ENCODE results near the gene IFNAR1. TPM values are rescaled to one million over a fixed set of nuclear protein-coding genes. Genes with fewer than 3 reads are reported as not detected.

The IFNAR1 gene
- total and polyA plus RNA-seq, 2 of the 4 experiments (the other 2 are of a cell fraction) = 7.8 to 9.9 TPM

DNA sequence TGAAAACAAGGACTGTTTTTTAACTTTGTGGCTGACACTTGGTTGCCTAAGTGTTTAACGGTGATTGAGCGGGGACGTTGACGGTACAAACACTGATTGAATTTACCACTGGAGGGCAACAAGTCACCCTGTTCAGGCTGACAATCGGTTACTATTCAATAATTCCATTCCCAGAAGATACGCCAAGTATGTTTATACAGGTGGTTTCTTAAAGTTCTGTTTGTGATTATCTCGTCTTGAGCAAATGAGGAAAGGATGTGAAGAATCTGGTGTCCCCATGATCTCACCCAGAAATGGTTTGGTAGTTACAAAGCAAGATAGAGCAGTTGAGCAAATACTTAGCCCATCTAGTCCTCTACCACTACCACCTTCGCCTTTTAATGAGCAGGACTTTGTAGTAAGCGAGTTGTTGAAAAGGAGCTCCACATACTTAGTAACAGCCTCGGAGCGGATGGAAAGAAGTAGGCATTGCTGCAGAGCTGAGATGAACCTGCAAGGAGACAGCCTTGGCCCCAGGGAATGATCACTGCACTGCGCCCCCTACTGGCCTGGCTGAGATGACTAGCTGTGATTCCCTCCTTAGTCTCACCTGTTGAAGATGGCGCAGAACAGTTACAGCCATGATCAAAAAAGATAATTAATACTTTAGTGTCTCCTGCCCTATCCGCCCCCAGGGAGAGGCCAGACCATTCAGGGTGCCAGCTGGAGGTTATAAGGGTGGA lies 36.3 kb downstream of the IFNAR1 start:
- H3K79me1 ChIP-seq (ENCODE audit: low read depth in 1 of 2, low read length in 2 of 2) = no peaks in the 10 kb centered on the region
- no peaks in the 10 kb centered on the region for H4K20me1 ChIP-seq (ENCODE audit: insufficient read depth, low read length)
- no peak overlapping the region; the same call in 1 of the 2 replicates for H4K91ac ChIP-seq (ENCODE audit: insufficient read depth, low read depth, low read length)
- H2BK20ac ChIP-seq (ENCODE audit: low read depth, low read length) = no peak overlapping the region
- H3K56ac ChIP-seq (ENCODE audit: extremely low read depth, insufficient read depth, low read length) = no peak overlapping the region
- no peak overlapping the region for H3K4me3 ChIP-seq (ENCODE audit: insufficient read depth, low read depth, low read length)
- H3K14ac ChIP-seq (replicated peaks; ENCODE audit: low read depth, low read length) = no peak overlapping the region
- no TSS peak for BruUV-seq (replicated peaks)
- POLR2A ChIA-PET (ENCODE audit: unreplicated experiment) = interaction anchor here (0.6 kb wide), 1 partner anchor 46 kb away, joined by 3 read pairs; no protein-coding TSS in a partner anchor
- peak; percentile 74 for ATAC-seq (ENCODE audit: low read depth)
- dilution Hi-C loops (cut with HindIII; ENCODE audit: low sequenced_read_pairs, unreplicated experiment) = no loop called here
- peak overlapping the region; percentile 35; the same call in 1 of the 2 replicates for H3K4me2 ChIP-seq (ENCODE audit: low read depth, low read length)
- in situ Hi-C loops (cut with MboI; ENCODE audit: low sequenced_read_pairs) = no loop called here
- no peaks in the 10 kb centered on the region for H3K9me3 ChIP-seq (ENCODE audit: control insufficient read depth, insufficient read depth, low read length)
- peak overlapping the region; percentile 47 for H2AK9ac ChIP-seq (replicated peaks; ENCODE audit: low read depth, low read length, poor library complexity)
- H3K9me1 ChIP-seq (ENCODE audit: insufficient read depth, low read length) = peaks cover 5% of the 10 kb centered on the region
- WGBS, 2 experiments (ENCODE audit: extremely low coverage in 2 of 2, insufficient read length in 1 of 2) = 10% methylated on average over 2 of the region's 14 CpGs; no CpG with 5 or more reads in 1 of the 2 experiments
- no peak overlapping the region for H4K5ac ChIP-seq (ENCODE audit: low read depth, low read length)
- H2AK5ac ChIP-seq (ENCODE audit: low read depth, low read length) = no peak overlapping the region
- no peak for TF ChIP-seq MXI1 (IDR thresholded peaks at IDR 0.05; ENCODE audit: borderline replicate concordance, low read depth, low read length)
- TF ChIP-seq, protein P1, sequence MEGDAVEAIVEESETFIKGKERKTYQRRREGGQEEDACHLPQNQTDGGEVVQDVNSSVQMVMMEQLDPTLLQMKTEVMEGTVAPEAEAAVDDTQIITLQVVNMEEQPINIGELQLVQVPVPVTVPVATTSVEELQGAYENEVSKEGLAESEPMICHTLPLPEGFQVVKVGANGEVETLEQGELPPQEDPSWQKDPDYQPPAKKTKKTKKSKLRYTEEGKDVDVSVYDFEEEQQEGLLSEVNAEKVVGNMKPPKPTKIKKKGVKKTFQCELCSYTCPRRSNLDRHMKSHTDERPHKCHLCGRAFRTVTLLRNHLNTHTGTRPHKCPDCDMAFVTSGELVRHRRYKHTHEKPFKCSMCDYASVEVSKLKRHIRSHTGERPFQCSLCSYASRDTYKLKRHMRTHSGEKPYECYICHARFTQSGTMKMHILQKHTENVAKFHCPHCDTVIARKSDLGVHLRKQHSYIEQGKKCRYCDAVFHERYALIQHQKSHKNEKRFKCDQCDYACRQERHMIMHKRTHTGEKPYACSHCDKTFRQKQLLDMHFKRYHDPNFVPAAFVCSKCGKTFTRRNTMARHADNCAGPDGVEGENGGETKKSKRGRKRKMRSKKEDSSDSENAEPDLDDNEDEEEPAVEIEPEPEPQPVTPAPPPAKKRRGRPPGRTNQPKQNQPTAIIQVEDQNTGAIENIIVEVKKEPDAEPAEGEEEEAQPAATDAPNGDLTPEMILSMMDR (conservative IDR thresholded peaks at IDR 0.05; ENCODE audit: low read depth, low read length) = peak; percentile 64
- TF ChIP-seq NFE2L2 (IDR thresholded peaks at IDR 0.05; ENCODE audit: low read depth, low read length) = no peak
- no peak for TF ChIP-seq POLR2A (IDR thresholded peaks at IDR 0.05; ENCODE audit: low read depth, low read length)
- TF ChIP-seq MAFK (IDR thresholded peaks at IDR 0.05; ENCODE audit: low read depth, low read length) = no peak
- peak; percentile 49 for TF ChIP-seq SMC3 (IDR thresholded peaks at IDR 0.05; ENCODE audit: low read depth, low read length)
- TF ChIP-seq RAD21 (IDR thresholded peaks at IDR 0.05; ENCODE audit: low read length) = peak; percentile 49
- H2BK5ac ChIP-seq (ENCODE audit: low read depth, low read length, poor library complexity, severe bottlenecking) = peak overlapping the region; percentile 35
- H3K9ac ChIP-seq (ENCODE audit: low read depth, low read length) = no peak overlapping the region
- H3K23ac ChIP-seq (ENCODE audit: low read depth, low read length) = no peak overlapping the region
- peaks cover 5% of the 10 kb centered on the region for H3K4me1 ChIP-seq (ENCODE audit: control insufficient read depth, insufficient read depth, low read length)
- H2AFZ ChIP-seq (replicated peaks; ENCODE audit: low read length, poor library complexity) = peak overlapping the region; percentile 76
- no peak overlapping the region for H2BK120ac ChIP-seq (ENCODE audit: low read depth, low read length)
- H3K27me3 ChIP-seq (ENCODE audit: control insufficient read depth, insufficient read depth, low read length) = no peaks in the 10 kb centered on the region
- H3K36me3 ChIP-seq (ENCODE audit: control insufficient read depth, insufficient read depth, low read length) = peaks cover 9% of the 10 kb centered on the region
- H2BK15ac ChIP-seq (ENCODE audit: low read depth, low read length) = no peak overlapping the region
- no peak overlapping the region for H3K4ac ChIP-seq (ENCODE audit: low read depth, low read length)
- peak overlapping the region; percentile 19; the same call in 1 of the 2 replicates for H3K18ac ChIP-seq (ENCODE audit: low read depth, low read length)
- DNase-seq = peak; percentile 87
- CTCF ChIA-PET = interaction anchor here (0.6 to 2.0 kb wide), 21 partner anchors 13 to 589 kb away, joined by 3 to 7 read pairs (median 4); partner anchors contain the start of gene PAXBP1
- intact Hi-C loops (cut with micrococcal nuclease) = loop anchor here (1.0 kb wide), 2 partner anchors 84 to 161 kb away; no protein-coding TSS in a partner anchor
- H3K27ac ChIP-seq (ENCODE audit: insufficient read depth, low read length) = no peak overlapping the region
- no peak overlapping the region; a peak in 1 of 4 replicates for H4K8ac ChIP-seq (ENCODE audit: low read depth in 2 of 2, low read length in 2 of 2)

Data from IMR-90 (cell line).